Cardiac muscle cell (in vitro differentiated cells and primary cell): ENCODE results near the gene CFD. TPM values are rescaled to one million over a fixed set of nuclear protein-coding genes. Genes with fewer than 3 reads are reported as not detected.
"Not testable (repeated sequence)": the region's sequence is repeated elsewhere in the genome, so short reads cannot be mapped to it uniquely, and the experiment has no call there.

Experiments used
- DNase-seq, 2 donors: peaks; one replicate each; pipeline versions ENCODE4 v3.0.0 to v3.0.0-alpha.2; 2010 to 2017; ENCODE audit warnings: low read depth in 1 of 2, low spot score in 1 of 2
- H3K27ac ChIP-seq: fragments of 200-600 bp; sonication (generic); 2 replicates; pipeline ENCODE4 v1.5.1; 2016
- H3K27me3 ChIP-seq: fragments of 200-600 bp; sonication (generic); 2 replicates; pipeline ENCODE4 v1.6.0; 2016; ENCODE audit warnings: control low read depth
- H3K36me3 ChIP-seq: fragments of 200-600 bp; sonication (generic); 2 replicates; pipeline ENCODE4 v1.5.1; 2016; ENCODE audit warnings: control low read depth
- H3K4me1 ChIP-seq: fragments of 200-600 bp; sonication (generic); 2 replicates; pipeline ENCODE4 v1.8.1; 2017; ENCODE audit warnings: low read depth, mild to moderate bottlenecking, mixed run types
- H3K4me3 ChIP-seq: fragments of 200-600 bp; sonication (generic); 2 replicates; pipeline ENCODE4 v1.5.1; 2016; ENCODE audit warnings: mild to moderate bottlenecking
- H3K9me3 ChIP-seq: fragments of 200-600 bp; sonication (generic); 2 replicates; pipeline ENCODE4 v1.5.1; 2017; ENCODE audit warnings: low read depth, mild to moderate bottlenecking, control low read depth
- polyA plus RNA-seq: library from polyadenylated mRNA; unstranded; fragments of >200 nt; fragmentation: Nextera tagmentation; extraction: Ambion mirVana; gene quantifications from 2 replicates; pipeline ENCODE4 v1.2.1, GENCODE V29; 2016
- total RNA-seq: library from RNA; depleted of rRNA; stranded (reverse); fragments of >200 nt; gene quantifications from 2 replicates; pipeline ENCODE4 v1.2.3, GENCODE V29; 2016
- TF ChIP-seq, protein P1 (sequence below): IDR thresholded peaks from 2 replicates; pipeline ENCODE4 v1.5.1; 2012; ENCODE audit warnings: low read depth, mild to moderate bottlenecking, low read length

The CFD gene
- total and polyA plus RNA-seq, 2 experiments from 2014 or later: 2.9 to 3.1 TPM

DNA sequence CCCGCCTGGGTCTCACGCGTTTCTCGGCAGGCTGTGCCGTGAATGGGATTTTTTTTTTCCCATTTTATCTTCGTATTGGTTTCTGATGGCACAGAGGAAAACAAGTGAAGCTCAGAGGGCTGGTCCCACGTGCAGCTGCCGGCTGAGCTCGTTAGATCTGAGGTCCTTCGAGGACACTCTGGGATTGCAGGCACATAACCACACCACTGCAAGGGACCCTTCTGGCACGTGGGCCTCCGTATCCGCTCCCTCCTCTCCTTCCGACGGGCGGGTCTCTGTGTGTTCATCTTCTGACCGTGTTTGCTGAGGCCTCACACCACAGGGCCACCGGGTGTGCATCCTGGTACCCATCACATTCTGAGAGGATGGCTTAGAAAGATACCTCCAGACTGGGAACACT is 16.6 kb downstream of the CFD start:
- Histone ChIP-seq H3K4me3 (no peak overlapping the region), H3K9me3 (no peaks in the 10 kb centered on the region), H3K4me1 (no peaks in the 10 kb centered on the region), H3K27me3 (no peaks in the 10 kb centered on the region), H3K36me3 (peaks cover 4% of the 10 kb centered on the region), H3K27ac (no peak overlapping the region)
- TF ChIP-seq, protein P1, sequence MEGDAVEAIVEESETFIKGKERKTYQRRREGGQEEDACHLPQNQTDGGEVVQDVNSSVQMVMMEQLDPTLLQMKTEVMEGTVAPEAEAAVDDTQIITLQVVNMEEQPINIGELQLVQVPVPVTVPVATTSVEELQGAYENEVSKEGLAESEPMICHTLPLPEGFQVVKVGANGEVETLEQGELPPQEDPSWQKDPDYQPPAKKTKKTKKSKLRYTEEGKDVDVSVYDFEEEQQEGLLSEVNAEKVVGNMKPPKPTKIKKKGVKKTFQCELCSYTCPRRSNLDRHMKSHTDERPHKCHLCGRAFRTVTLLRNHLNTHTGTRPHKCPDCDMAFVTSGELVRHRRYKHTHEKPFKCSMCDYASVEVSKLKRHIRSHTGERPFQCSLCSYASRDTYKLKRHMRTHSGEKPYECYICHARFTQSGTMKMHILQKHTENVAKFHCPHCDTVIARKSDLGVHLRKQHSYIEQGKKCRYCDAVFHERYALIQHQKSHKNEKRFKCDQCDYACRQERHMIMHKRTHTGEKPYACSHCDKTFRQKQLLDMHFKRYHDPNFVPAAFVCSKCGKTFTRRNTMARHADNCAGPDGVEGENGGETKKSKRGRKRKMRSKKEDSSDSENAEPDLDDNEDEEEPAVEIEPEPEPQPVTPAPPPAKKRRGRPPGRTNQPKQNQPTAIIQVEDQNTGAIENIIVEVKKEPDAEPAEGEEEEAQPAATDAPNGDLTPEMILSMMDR: no peak
- no peak for DNase-seq

DNA sequence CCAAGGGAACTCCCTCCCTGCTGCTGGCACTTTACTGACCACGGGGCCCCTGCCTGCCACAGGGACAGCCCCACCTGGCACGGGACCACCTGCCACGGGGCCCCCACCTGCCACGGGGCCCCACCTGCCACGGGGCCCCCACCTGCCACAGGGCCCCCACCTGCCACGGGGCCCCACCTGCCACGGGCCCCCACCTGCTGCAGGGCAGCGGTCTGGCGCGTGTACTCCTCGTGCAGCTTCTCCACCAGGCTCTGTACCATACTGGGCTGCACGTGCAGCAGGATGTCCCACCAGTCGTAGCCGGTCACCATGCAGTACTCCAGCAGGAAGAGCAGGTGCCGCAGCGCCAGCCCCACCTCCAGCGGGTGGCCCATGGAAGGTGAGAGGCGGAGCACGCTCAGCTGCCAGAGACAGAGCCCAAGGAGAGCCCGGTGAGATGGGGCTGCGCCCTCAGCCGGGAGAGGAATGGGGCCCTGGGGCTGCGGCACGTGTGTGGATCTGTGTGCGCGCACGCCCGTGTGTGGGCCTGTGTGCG is 17.4 kb downstream of the CFD start:
- Histone ChIP-seq H3K27me3 (no peaks in the 10 kb centered on the region), H3K36me3 (peaks cover 12% of the 10 kb centered on the region), H3K27ac (no peak overlapping the region), H3K4me3 (no peak overlapping the region), H3K9me3 (no peaks in the 10 kb centered on the region), H3K4me1 (no peaks in the 10 kb centered on the region)
- DNase-seq: no peak
- TF ChIP-seq, protein P1: no peak

DNA sequence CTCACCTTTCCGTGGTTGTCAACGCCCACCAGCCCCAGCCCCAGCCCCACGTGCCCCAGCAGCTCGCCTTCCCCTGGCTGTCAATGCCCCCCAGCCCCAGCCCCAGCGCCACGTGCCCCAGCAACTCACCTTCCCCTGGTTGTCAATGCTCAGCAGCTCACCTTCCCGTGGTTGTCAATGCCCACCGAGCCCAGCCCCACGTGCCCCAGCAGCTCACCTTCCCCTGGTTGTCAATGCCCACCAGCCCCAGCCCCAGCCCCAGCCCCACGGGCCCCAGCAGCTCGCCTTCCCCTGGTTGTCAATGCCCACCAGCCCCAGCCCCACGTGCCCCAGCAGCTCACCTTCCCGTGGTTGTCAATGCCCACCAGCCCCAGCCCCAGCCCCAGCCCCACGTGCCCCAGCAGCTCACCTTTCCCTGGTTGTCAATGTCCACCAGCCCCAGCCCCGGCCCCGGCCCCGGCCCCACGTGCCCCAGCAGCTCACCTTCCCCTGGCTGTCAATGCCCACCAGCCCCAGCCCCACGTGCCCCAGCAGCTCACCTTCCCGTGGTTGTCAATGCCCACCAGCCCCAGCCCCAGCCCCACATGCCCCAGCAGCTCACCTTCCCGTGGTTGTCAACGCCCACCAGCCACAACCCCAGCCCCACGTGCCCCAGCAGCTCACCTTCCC is 18.7 kb downstream of the CFD start:
- not testable (repeated sequence) for H3K4me3 ChIP-seq, H3K4me1 ChIP-seq, H3K27me3 ChIP-seq, H3K9me3 ChIP-seq, H3K27ac ChIP-seq, DNase-seq
- peaks cover 12% of the 10 kb centered on the region for H3K36me3 ChIP-seq

- H3K9me3 ChIP-seq, H3K4me3 ChIP-seq, H3K27me3 ChIP-seq, H3K27ac ChIP-seq, H3K4me1 ChIP-seq, DNase-seq: not testable (repeated sequence)
- H3K36me3 ChIP-seq: peaks cover 12% of the 10 kb centered on the region
Observed at GRCh38 chr19:878751-879561, 19.5 kb downstream of the CFD start.

DNA sequence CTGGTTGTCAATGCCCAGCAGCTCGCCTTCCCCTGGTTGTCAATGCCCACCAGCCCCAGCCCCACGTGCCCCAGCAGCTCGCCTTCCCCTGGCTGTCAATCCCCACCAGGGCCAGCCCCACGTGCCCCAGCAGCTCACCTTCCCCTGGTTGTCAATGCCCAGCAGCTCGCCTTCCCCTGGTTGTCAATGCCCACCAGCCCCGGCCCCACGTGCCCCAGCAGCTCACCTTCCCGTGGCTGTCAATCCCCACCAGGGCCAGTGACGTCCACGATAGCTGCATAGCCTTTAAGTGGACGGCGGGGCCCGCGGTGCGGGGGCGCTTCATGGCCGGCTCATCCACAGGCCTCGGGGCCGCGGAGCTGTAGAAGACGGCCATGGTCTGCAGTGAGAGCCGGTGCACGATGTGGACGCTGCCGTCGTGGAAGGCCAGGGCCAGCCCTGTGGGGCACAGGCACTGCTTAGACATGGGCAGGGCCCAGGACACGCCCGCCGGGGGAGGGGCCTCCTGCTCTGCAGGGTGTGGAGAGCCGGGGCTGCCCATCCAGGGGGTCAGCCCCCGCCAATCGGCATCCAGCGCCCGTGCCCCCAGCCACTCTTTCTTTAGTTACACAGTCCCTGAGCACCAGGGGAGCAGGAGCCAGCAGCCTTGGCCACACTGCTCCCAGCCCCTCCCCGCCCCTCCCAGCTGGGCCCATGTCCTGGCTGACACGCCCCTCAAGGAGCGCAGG is 20.4 kb downstream of the CFD start:
- TF ChIP-seq, protein P1: no peak
- DNase-seq: no peak
- Histone ChIP-seq H3K27ac (no peak overlapping the region), H3K36me3 (peaks cover 12% of the 10 kb centered on the region), H3K4me3 (no peak overlapping the region), H3K27me3 (no peaks in the 10 kb centered on the region), H3K4me1 (no peaks in the 10 kb centered on the region), H3K9me3 (no peaks in the 10 kb centered on the region)

DNA sequence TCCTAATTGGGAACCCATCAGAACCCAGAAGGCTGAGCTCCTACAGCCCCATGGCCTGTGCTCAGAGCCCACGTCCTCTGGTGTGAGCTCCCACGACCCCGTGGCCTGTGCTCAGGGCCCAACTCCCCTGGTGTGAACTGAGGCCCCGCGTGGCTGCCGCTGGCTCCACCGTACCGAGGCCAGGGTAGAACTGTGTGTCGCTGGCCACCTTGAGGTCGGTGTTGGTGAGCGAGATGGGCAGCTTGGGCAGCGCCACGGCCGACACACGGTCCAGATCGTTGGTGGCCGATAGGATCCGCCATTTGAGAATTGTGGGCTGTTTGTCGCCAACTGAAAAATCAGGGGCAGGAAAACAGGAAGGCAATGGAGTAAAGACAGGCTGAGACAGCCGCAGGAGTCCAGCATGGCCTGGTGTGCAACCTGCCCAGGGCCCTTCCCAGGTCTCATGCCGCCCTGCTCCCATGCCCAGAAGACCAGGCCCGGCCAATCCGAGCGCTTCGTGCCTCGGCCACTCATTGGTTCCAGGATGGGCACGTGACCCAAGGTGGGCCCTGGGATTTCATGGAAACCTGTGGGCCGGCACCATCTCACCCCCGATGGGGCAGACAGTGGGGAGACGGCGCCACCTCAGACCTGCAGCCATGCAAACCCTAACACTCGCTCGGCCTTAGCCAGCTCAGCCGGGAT is 22.1 kb downstream of the CFD start:
- peaks cover 12% of the 10 kb centered on the region for H3K36me3 ChIP-seq
- H3K9me3 ChIP-seq: no peaks in the 10 kb centered on the region
- TF ChIP-seq, protein P1: no peak
- no peaks in the 10 kb centered on the region for H3K27me3 ChIP-seq
- no peak for DNase-seq
- no peaks in the 10 kb centered on the region for H3K4me1 ChIP-seq
- H3K27ac ChIP-seq: no peak overlapping the region
- H3K4me3 ChIP-seq: no peak overlapping the region
